Stimulated activated CD8-positive, alpha-beta memory T cell treated with anti-CD3 and anti-CD28 coated beads, Interleukin-15, amount 100 ng/mL, for 1 hour (primary cell): ENCODE data around the gene AKNA.

ENCODE experiments used
- DNase-seq: peaks from one replicate; pipeline ENCODE4 v3.0.0-alpha.2; 2020; ENCODE audit warnings: low read depth

AKNA gene

GRCh38 chr9:114287001-114287762, 100.6 kb downstream of the AKNA start:
- no peak for DNase-seq

GRCh38 chr9:114286146-114286679, 101.6 kb downstream of the AKNA start:
- no peak for DNase-seq

GRCh38 chr9:114285166-114285867, 102.5 kb downstream of the AKNA start:
- DNase-seq, result no peak

- DNase-seq, result no peak
These were observed 103.3 kb downstream of the AKNA start for GRCh38 chr9:114284316-114285060.
